ENCODE results near the gene PAX2. TPM values are rescaled to one million over a fixed set of nuclear protein-coding genes. Genes with fewer than 3 reads are reported as not detected.

The PAX2 gene
- not detected for total RNA-seq

GRCh38 chr10:100744987-100745881 is at the start of gene PAX2:
TSS of gene PAX2 (plus strand) at chr10:100745582. CDS start at chr10:100746261, 679 bp downstream.

Other genes starting within 250 kb of the PAX2 start
- 18.2 TPM for gene SEC31B, start 225.7 kb upstream of the PAX2 start, total RNA-seq
- 133 TPM for gene NDUFB8, start 215.7 kb upstream of the PAX2 start, total RNA-seq
- gene HIF1AN, start 209.6 kb upstream of the PAX2 start, total RNA-seq = 26.9 TPM
- gene SLF2, start 167.4 kb downstream of the PAX2 start, total RNA-seq = 76.4 TPM
- gene SEMA4G, start 223.9 kb downstream of the PAX2 start, total RNA-seq = 15.0 TPM
- 45.1 TPM for gene MRPL43, start 241.9 kb downstream of the PAX2 start, total RNA-seq
- 6.3 TPM for gene TWNK, start 242.0 kb downstream of the PAX2 start, total RNA-seq